ENCODE measurements around the gene CELA2B.

DNA sequence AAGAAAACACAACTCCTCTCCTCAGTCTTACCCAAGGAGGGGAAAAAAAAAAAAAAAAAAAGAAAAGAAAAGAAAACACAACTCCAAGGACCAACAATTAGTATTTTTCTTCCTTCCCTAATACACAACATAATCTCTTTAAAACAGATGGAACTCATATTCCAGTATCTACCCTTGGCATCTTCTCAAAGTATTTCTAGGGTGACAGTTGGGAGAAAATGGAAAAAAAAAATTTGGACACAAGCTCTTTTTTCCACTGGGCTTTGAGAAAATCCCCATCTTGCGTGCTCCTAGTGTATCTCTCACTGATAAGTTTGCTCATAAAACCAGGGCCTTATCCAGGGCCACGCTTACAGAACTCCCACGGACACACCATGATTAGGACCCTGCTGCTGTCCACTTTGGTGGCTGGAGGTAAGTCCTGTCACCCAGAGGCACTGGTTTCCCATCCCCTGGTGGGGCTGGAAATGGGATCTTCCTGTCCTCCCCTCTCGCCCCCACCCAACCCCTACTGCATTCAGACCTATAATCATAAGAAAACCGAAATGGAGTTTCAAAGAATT is at the start of gene CELA2B:
- TF ChIP-seq, protein P1, sequence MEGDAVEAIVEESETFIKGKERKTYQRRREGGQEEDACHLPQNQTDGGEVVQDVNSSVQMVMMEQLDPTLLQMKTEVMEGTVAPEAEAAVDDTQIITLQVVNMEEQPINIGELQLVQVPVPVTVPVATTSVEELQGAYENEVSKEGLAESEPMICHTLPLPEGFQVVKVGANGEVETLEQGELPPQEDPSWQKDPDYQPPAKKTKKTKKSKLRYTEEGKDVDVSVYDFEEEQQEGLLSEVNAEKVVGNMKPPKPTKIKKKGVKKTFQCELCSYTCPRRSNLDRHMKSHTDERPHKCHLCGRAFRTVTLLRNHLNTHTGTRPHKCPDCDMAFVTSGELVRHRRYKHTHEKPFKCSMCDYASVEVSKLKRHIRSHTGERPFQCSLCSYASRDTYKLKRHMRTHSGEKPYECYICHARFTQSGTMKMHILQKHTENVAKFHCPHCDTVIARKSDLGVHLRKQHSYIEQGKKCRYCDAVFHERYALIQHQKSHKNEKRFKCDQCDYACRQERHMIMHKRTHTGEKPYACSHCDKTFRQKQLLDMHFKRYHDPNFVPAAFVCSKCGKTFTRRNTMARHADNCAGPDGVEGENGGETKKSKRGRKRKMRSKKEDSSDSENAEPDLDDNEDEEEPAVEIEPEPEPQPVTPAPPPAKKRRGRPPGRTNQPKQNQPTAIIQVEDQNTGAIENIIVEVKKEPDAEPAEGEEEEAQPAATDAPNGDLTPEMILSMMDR (IDR thresholded peaks at IDR 0.05), result no peak
- TF ChIP-seq EZH2 (IDR thresholded peaks at IDR 0.05; ENCODE audit: borderline replicate concordance, insufficient read depth, low read depth, low read length, poor library complexity, severe bottlenecking), result no peak
